ENCODE measurements around the gene BTK.
"Not testable (repeated sequence)": the region's sequence is repeated elsewhere in the genome, so short reads cannot be mapped to it uniquely, and the experiment has no call there.

DNA sequence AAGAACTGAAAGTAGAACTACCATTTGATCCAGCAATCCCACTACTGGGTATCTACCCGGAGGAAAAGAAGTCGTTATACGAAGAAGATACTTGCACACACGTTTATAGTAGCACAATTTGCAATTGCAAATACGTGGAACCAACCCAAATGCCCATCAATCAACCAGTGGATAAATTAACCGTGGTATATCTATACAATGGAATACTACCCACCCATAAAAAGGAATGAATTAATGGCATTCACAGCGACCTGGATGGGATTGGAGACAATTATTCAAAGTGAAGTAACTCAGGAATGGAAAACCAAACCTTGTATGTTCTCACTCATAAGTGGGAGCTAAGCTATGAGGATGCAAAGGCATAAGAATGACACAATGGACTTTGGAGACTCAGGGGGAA is 51.7 kb downstream of the BTK start:
- not testable (repeated sequence) for TF ChIP-seq EZH2 (IDR thresholded peaks at IDR 0.05; ENCODE audit: insufficient read depth, poor library complexity, severe bottlenecking); EZH2phosphoT487 (IDR thresholded peaks at IDR 0.05; ENCODE audit: insufficient read depth, low read depth)
